ENCODE data around the gene SAMD4A.

DNA sequence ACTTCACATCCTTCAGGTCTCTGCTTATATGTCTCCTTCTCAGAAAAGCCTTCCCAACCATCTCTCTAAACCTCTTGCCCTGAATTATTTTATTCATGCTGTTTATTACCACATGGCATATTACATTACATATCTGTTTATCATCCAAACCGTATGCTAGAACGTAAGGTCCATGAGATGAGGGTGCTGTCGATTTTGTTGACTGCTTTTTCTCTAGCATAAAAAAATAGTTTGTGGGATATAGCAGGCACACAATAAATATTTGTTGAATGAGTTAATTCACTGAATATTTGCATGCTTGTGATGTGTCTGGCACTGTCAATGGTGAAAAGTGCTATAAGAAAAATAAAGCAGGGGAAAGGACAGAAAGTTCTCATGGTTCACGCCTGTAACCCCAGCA lies 22.9 kb downstream of the SAMD4A start:
- TF ChIP-seq POLR2AphosphoS5 (IDR thresholded peaks at IDR 0.05) (no peak), POLR2A (IDR thresholded peaks at IDR 0.05) (no peak), EP300 (IDR thresholded peaks at IDR 0.05) (no peak)
- TF ChIP-seq, protein P1, sequence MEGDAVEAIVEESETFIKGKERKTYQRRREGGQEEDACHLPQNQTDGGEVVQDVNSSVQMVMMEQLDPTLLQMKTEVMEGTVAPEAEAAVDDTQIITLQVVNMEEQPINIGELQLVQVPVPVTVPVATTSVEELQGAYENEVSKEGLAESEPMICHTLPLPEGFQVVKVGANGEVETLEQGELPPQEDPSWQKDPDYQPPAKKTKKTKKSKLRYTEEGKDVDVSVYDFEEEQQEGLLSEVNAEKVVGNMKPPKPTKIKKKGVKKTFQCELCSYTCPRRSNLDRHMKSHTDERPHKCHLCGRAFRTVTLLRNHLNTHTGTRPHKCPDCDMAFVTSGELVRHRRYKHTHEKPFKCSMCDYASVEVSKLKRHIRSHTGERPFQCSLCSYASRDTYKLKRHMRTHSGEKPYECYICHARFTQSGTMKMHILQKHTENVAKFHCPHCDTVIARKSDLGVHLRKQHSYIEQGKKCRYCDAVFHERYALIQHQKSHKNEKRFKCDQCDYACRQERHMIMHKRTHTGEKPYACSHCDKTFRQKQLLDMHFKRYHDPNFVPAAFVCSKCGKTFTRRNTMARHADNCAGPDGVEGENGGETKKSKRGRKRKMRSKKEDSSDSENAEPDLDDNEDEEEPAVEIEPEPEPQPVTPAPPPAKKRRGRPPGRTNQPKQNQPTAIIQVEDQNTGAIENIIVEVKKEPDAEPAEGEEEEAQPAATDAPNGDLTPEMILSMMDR (IDR thresholded peaks at IDR 0.05): no peak

Measured in stomach (tissue), 4 donors.